ENCODE results near the gene EPB41.

Gene EPB41

GRCh38 chr1:28983091-28983490 is 68.7 kb downstream of the EPB41 start:
- Histone ChIP-seq H3K79me2 (ENCODE audit: insufficient read depth, low read depth) (peaks cover 3% of the 10 kb centered on the region; the same call in 1 of the 2 replicates), H3K27ac (no peak overlapping the region), H3K4me2 (no peak overlapping the region)

GRCh38 chr1:28983509-28984310 is 69.3 kb downstream of the EPB41 start:
- Histone ChIP-seq H3K36me3 (ENCODE audit: insufficient read depth) (no peaks in the 10 kb centered on the region), H3K27me3 (ENCODE audit: insufficient read depth, low read depth) (no peaks in the 10 kb centered on the region), H3K79me2 (ENCODE audit: insufficient read depth, low read depth) (no peaks in the 10 kb centered on the region), H3K27ac (no peak overlapping the region), H4K20me1 (ENCODE audit: insufficient read depth) (no peaks in the 10 kb centered on the region), H3K9ac (no peak overlapping the region), H3K4me2 (no peak overlapping the region), H2AFZ (ENCODE audit: low read depth) (no peak overlapping the region), H3K4me1 (ENCODE audit: low read depth, poor library complexity, severe bottlenecking) (no peaks in the 10 kb centered on the region), H3K4me3 (IDR thresholded peaks at IDR 0.05; ENCODE audit: insufficient read depth, low read depth, low read length) (no peak overlapping the region)
- TF ChIP-seq, protein P1, sequence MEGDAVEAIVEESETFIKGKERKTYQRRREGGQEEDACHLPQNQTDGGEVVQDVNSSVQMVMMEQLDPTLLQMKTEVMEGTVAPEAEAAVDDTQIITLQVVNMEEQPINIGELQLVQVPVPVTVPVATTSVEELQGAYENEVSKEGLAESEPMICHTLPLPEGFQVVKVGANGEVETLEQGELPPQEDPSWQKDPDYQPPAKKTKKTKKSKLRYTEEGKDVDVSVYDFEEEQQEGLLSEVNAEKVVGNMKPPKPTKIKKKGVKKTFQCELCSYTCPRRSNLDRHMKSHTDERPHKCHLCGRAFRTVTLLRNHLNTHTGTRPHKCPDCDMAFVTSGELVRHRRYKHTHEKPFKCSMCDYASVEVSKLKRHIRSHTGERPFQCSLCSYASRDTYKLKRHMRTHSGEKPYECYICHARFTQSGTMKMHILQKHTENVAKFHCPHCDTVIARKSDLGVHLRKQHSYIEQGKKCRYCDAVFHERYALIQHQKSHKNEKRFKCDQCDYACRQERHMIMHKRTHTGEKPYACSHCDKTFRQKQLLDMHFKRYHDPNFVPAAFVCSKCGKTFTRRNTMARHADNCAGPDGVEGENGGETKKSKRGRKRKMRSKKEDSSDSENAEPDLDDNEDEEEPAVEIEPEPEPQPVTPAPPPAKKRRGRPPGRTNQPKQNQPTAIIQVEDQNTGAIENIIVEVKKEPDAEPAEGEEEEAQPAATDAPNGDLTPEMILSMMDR (conservative IDR thresholded peaks at IDR 0.05; ENCODE audit: low read depth, low read length), result no peak

More at GRCh38 chr1:28983091-28983490, 68.7 kb downstream of the EPB41 start:
- TF ChIP-seq, protein P1 (conservative IDR thresholded peaks at IDR 0.05; ENCODE audit: low read depth, low read length), result no peak
- H4K20me1 ChIP-seq (ENCODE audit: insufficient read depth), result no peaks in the 10 kb centered on the region
- H3K9ac ChIP-seq, result no peak overlapping the region
- no peak overlapping the region for H2AFZ ChIP-seq (ENCODE audit: low read depth)
- no peak overlapping the region for H3K4me3 ChIP-seq (IDR thresholded peaks at IDR 0.05; ENCODE audit: insufficient read depth, low read depth, low read length)
- H3K36me3 ChIP-seq (ENCODE audit: insufficient read depth), result no peaks in the 10 kb centered on the region
- H3K4me1 ChIP-seq (ENCODE audit: low read depth, poor library complexity, severe bottlenecking), result no peaks in the 10 kb centered on the region
- no peaks in the 10 kb centered on the region for H3K27me3 ChIP-seq (ENCODE audit: insufficient read depth, low read depth)

GRCh38 chr1:28984311-28984684 is 69.9 kb downstream of the EPB41 start:
- Histone ChIP-seq H3K4me1 (ENCODE audit: low read depth, poor library complexity, severe bottlenecking) (no peaks in the 10 kb centered on the region), H3K36me3 (ENCODE audit: insufficient read depth) (no peaks in the 10 kb centered on the region), H3K4me3 (IDR thresholded peaks at IDR 0.05; ENCODE audit: insufficient read depth, low read depth, low read length) (no peak overlapping the region), H3K4me2 (no peak overlapping the region), H3K27me3 (ENCODE audit: insufficient read depth, low read depth) (no peaks in the 10 kb centered on the region), H3K79me2 (ENCODE audit: insufficient read depth, low read depth) (no peaks in the 10 kb centered on the region), H4K20me1 (ENCODE audit: insufficient read depth) (no peaks in the 10 kb centered on the region), H3K27ac (no peak overlapping the region), H2AFZ (ENCODE audit: low read depth) (no peak overlapping the region), H3K9ac (no peak overlapping the region)
- TF ChIP-seq, protein P1 (conservative IDR thresholded peaks at IDR 0.05; ENCODE audit: low read depth, low read length), result no peak

GRCh38 chr1:28985427-28985826 is 71.1 kb downstream of the EPB41 start:
- H3K79me2 ChIP-seq (ENCODE audit: insufficient read depth, low read depth), result no peaks in the 10 kb centered on the region
- no peak overlapping the region for H3K4me2 ChIP-seq
- TF ChIP-seq, protein P1 (conservative IDR thresholded peaks at IDR 0.05; ENCODE audit: low read depth, low read length), result no peak
- H3K27me3 ChIP-seq (ENCODE audit: insufficient read depth, low read depth), result no peaks in the 10 kb centered on the region
- no peak overlapping the region for H3K4me3 ChIP-seq (IDR thresholded peaks at IDR 0.05; ENCODE audit: insufficient read depth, low read depth, low read length)
- no peaks in the 10 kb centered on the region for H3K4me1 ChIP-seq (ENCODE audit: low read depth, poor library complexity, severe bottlenecking)
- H3K36me3 ChIP-seq (ENCODE audit: insufficient read depth), result no peaks in the 10 kb centered on the region
- no peak overlapping the region for H2AFZ ChIP-seq (ENCODE audit: low read depth)
- H4K20me1 ChIP-seq (ENCODE audit: insufficient read depth), result no peaks in the 10 kb centered on the region
- H3K9ac ChIP-seq, result no peak overlapping the region
- H3K27ac ChIP-seq, result no peak overlapping the region

All from KMS-11 (cell line).